Neural progenitor cell (in vitro differentiated cells): ENCODE results near the gene KLHL29.

Source experiments
- CTCF ChIP-seq: fragments of 200-600 bp; sonication (generic); IDR thresholded peaks from 2 replicates; pipeline ENCODE4 v1.5.1; 2017; ENCODE audit warnings: antibody characterized with exemption, mild to moderate bottlenecking
- EZH2 ChIP-seq: fragments of 200-600 bp; sonication (generic); IDR thresholded peaks from 2 replicates; pipeline ENCODE4 v1.6.1; 2017; ENCODE audit warnings: antibody characterized with exemption, mild to moderate bottlenecking, moderate library complexity
- EZH2phosphoT487 ChIP-seq: fragments of 200-600 bp; sonication (generic); IDR thresholded peaks from 2 replicates; pipeline ENCODE4 v1.6.1; 2017; ENCODE audit warnings: antibody characterized with exemption

DNA sequence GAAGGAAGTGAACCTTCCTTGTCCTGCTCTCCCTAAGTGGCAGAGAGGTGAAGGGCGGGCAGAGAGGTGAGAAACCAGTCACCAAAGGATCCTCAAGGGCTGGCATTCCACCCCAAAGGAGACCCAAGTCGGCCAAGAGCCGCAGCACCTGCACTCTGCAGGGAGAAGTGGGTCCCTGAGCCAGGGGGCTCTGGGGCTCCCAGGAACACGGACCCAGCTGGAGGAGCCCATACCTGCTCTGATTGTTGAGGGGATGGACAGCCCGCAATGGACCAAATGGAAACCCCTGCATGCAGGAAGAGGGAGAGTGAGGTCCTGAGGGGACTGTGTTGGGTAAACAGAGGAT lies 308.6 kb downstream of the KLHL29 start:
- no peak for TF ChIP-seq CTCF
- no peak for TF ChIP-seq EZH2phosphoT487
- TF ChIP-seq EZH2, result no peak
